Hepatocyte (in vitro differentiated cells): ENCODE measurements around the gene NSMCE1. TPM values are rescaled to one million over a fixed set of nuclear protein-coding genes. Genes with fewer than 3 reads are reported as not detected.
A peak's percentile ranks its signal among the peaks of the same experiment; 100 is the strongest.

Experiments
- DNase-seq: peaks from one replicate; pipeline ENCODE4 v3.0.0-alpha.2; 2016; ENCODE audit warnings: low spot score
- H2AFZ ChIP-seq: fragments of 200-600 bp; sonication (generic); 2 replicates; pipeline ENCODE4 v1.6.0; 2016; ENCODE audit warnings: antibody characterized with exemption, mild to moderate bottlenecking
- H3K27ac ChIP-seq: fragments of 200-600 bp; sonication (generic); 2 replicates; pipeline ENCODE4 v1.5.1; 2016; ENCODE audit warnings: mild to moderate bottlenecking
- H3K27me3 ChIP-seq: fragments of 200-600 bp; sonication (generic); 2 replicates; pipeline ENCODE4 v1.6.1; 2016
- H3K36me3 ChIP-seq: fragments of 200-600 bp; sonication (generic); replicated peaks from 2 replicates; pipeline ENCODE4 v1.5.1; 2016; ENCODE audit warnings: low read depth; ENCODE audit not compliant: insufficient read depth
- H3K4me1 ChIP-seq: fragments of 200-600 bp; sonication (generic); 2 replicates; pipeline ENCODE4 v1.5.1; 2016; ENCODE audit warnings: mild to moderate bottlenecking, moderate library complexity; ENCODE audit not compliant: insufficient read depth
- H3K4me2 ChIP-seq: fragments of 200-600 bp; sonication (generic); 2 replicates; pipeline ENCODE4 v1.6.0; 2016
- H3K4me3 ChIP-seq: fragments of 200-600 bp; sonication (generic); 2 replicates; pipeline ENCODE4 v1.5.1; 2016; ENCODE audit warnings: mild to moderate bottlenecking
- H3K79me2 ChIP-seq: fragments of 200-600 bp; sonication (generic); 2 replicates; pipeline ENCODE4 v1.6.0; 2017; ENCODE audit warnings: mild to moderate bottlenecking
- H3K9me2 ChIP-seq: fragments of 200-600 bp; sonication (generic); replicated peaks from 2 replicates; pipeline ENCODE4 v1.6.0; 2017; ENCODE audit warnings: mild to moderate bottlenecking; ENCODE audit not compliant: insufficient read depth
- H3K9me3 ChIP-seq: fragments of 200-600 bp; sonication (generic); 2 replicates; pipeline ENCODE4 v1.5.1; 2016; ENCODE audit warnings: low read depth, mild to moderate bottlenecking
- H4K20me1 ChIP-seq: fragments of 200-600 bp; sonication (generic); 2 replicates; pipeline ENCODE4 v1.6.0; 2016; ENCODE audit warnings: mild to moderate bottlenecking; ENCODE audit not compliant: insufficient read depth, poor library complexity, severe bottlenecking
- EZH2 ChIP-seq: fragments of 200-600 bp; sonication (generic); IDR thresholded peaks from 2 replicates; pipeline ENCODE4 v1.6.1; 2016; ENCODE audit warnings: antibody characterized with exemption, mild to moderate bottlenecking, borderline replicate concordance
- EZH2phosphoT487 ChIP-seq: fragments of 200-600 bp; sonication (generic); IDR thresholded peaks from one replicate; pipeline ENCODE4 v1.6.1; 2018; ENCODE audit warnings: antibody characterized with exemption, mild to moderate bottlenecking, low read depth, moderate library complexity; ENCODE audit not compliant: unreplicated experiment, severe bottlenecking
- WGBS: methylation state at CpG from one replicate; pipeline ENCODE4 v1.1.6; 2016; ENCODE audit warnings: low lambda C conversion rate; ENCODE audit errors: missing lambda C conversion rate; 5-methylcytosine and 5-hydroxymethylcytosine counted together
- polyA plus RNA-seq: library from polyadenylated mRNA; unstranded; fragments of >200 nt; fragmentation: Nextera tagmentation; extraction: Ambion mirVana; gene quantifications from 2 replicates; pipeline ENCODE4 v1.2.1, GENCODE V29; 2016
- total RNA-seq: library from RNA; depleted of rRNA; stranded (reverse); fragments of >200 nt; gene quantifications from 2 replicates; pipeline ENCODE4 v1.2.3, GENCODE V29; 2014
- TF ChIP-seq, protein P1 (sequence below): fragments of 200-600 bp; sonication (generic); IDR thresholded peaks from 2 replicates; pipeline ENCODE4 v1.5.1; 2016; ENCODE audit warnings: antibody characterized with exemption, mild to moderate bottlenecking; ENCODE audit not compliant: poor library complexity

The NSMCE1 gene
- total and polyA plus RNA-seq, 2 experiments from 2014 or later: 35.0 to 58.2 TPM

GRCh38 chr16:27243725-27244362 lies 24.7 kb downstream of the NSMCE1 start:
- TF ChIP-seq EZH2 (no peak), EZH2phosphoT487 (no peak)
- TF ChIP-seq, protein P1, sequence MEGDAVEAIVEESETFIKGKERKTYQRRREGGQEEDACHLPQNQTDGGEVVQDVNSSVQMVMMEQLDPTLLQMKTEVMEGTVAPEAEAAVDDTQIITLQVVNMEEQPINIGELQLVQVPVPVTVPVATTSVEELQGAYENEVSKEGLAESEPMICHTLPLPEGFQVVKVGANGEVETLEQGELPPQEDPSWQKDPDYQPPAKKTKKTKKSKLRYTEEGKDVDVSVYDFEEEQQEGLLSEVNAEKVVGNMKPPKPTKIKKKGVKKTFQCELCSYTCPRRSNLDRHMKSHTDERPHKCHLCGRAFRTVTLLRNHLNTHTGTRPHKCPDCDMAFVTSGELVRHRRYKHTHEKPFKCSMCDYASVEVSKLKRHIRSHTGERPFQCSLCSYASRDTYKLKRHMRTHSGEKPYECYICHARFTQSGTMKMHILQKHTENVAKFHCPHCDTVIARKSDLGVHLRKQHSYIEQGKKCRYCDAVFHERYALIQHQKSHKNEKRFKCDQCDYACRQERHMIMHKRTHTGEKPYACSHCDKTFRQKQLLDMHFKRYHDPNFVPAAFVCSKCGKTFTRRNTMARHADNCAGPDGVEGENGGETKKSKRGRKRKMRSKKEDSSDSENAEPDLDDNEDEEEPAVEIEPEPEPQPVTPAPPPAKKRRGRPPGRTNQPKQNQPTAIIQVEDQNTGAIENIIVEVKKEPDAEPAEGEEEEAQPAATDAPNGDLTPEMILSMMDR: no peak
- no peak for DNase-seq
- WGBS: 94% methylated on average over 11 of the region's 11 CpGs
- H3K36me3 ChIP-seq: no peaks in the 10 kb centered on the region
- no peak overlapping the region for H3K4me3 ChIP-seq
- no peak overlapping the region for H2AFZ ChIP-seq
- H3K27me3 ChIP-seq: no peaks in the 10 kb centered on the region
- no peaks in the 10 kb centered on the region for H3K9me3 ChIP-seq
- peaks cover 14% of the 10 kb centered on the region for H3K4me1 ChIP-seq
- peak overlapping the region; percentile 62 for H3K4me2 ChIP-seq
- H3K79me2 ChIP-seq: peaks cover 5% of the 10 kb centered on the region
- H4K20me1 ChIP-seq: no peaks in the 10 kb centered on the region
- peak overlapping the region; percentile 73 for H3K27ac ChIP-seq
- no peaks in the 10 kb centered on the region for H3K9me2 ChIP-seq

DNA sequence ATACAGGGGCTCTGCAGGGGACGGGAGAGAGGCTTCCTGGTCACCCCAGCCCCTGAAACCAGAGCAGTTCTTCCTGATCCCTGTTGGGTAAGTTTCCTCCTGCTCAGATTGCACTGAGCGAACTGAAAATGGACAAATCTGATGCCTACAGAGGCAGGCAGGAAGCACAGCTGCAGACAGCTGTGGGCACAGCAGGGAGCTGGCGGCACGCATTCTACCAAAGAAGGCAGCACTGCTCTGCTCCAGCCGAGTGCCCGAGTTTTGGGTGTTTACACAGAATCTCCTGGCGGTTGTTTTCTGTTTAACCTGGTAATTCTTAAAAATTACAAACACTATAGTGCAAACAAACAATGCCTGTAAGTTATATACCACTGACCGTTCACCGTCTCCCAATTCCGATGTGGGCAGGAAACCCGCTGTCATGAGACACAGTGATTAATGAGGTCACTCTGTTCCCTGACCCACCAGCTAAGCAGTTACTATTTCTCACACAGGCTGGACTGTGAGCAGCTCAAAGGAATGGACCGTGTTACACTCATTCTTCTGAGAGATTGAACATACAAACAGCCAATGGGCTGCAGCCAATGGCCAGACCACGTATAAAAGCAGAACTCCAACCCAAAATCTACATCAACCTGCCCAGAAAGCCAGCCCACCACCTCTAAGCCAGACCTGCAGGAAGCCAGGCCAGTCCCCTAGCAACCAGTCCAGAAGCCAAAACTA lies 25.5 kb downstream of the NSMCE1 start:
- no peak overlapping the region for H3K4me3 ChIP-seq
- H3K27ac ChIP-seq: peak overlapping the region; percentile 73
- H4K20me1 ChIP-seq: no peaks in the 10 kb centered on the region
- no peaks in the 10 kb centered on the region for H3K36me3 ChIP-seq
- WGBS: 51% methylated on average over 13 of the region's 13 CpGs
- no peak overlapping the region for H2AFZ ChIP-seq
- H3K4me1 ChIP-seq: peaks cover 14% of the 10 kb centered on the region
- no peaks in the 10 kb centered on the region for H3K9me2 ChIP-seq
- TF ChIP-seq EZH2phosphoT487 (no peak), EZH2 (no peak)
- TF ChIP-seq, protein P1: no peak
- no peaks in the 10 kb centered on the region for H3K9me3 ChIP-seq
- H3K79me2 ChIP-seq: peaks cover 5% of the 10 kb centered on the region
- H3K27me3 ChIP-seq: no peaks in the 10 kb centered on the region
- peak overlapping the region; percentile 62 for H3K4me2 ChIP-seq
- DNase-seq: no peak

DNA sequence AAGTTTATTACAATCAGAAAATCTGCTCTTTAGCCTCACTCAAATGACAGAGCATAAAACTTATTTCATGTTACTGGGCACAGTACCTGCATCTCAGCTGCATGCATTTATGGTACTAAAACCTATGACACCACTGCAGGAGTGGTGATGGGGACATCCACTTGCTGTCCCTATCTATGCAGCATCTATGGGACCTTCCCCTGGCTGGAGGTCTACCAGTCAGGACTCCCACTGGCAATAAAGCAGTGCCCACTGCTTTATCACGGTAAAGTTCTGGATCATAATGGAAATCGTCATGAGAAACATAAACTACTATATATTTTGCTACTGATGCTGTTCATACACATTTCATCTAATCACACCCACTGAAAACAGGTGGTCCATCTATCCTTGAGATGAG lies 26.2 kb downstream of the NSMCE1 start:
- Histone ChIP-seq H3K9me3 (no peaks in the 10 kb centered on the region), H3K9me2 (no peaks in the 10 kb centered on the region), H3K4me1 (peaks cover 14% of the 10 kb centered on the region), H4K20me1 (no peaks in the 10 kb centered on the region), H3K4me2 (peak overlapping the region; percentile 62), H2AFZ (no peak overlapping the region), H3K27ac (peak overlapping the region; percentile 73), H3K36me3 (no peaks in the 10 kb centered on the region), H3K27me3 (no peaks in the 10 kb centered on the region), H3K79me2 (peaks cover 5% of the 10 kb centered on the region), H3K4me3 (no peak overlapping the region)
- TF ChIP-seq, protein P1: no peak
- no peak for TF ChIP-seq EZH2
- no peak for TF ChIP-seq EZH2phosphoT487
- peak; percentile 7 for DNase-seq
- 81% methylated on average over 2 of the region's 2 CpGs for WGBS
